Tibial nerve (tissue), 4 donors: Measurements from ENCODE around the gene PAFAH1B2. TPM values are rescaled to one million over a fixed set of nuclear protein-coding genes. Genes with fewer than 3 reads are reported as not detected.
"Not testable (repeated sequence)": the region's sequence is repeated elsewhere in the genome, so short reads cannot be mapped to it uniquely, and the experiment has no call there.

Experiments
- DNase-seq, 2 donors: peaks; one replicate each; pipeline ENCODE4 v3.0.0-alpha.2; 2019; ENCODE audit warnings: low spot score in 2 of 2
- H3K27ac ChIP-seq, 4 donors: fragments of 200-600 bp; sonication (generic) in 3 of 4; one replicate each; pipeline ENCODE4 v1.5.1; 2017 to 2019; ENCODE audit warnings: mild to moderate bottlenecking in 1 of 4
- H3K27me3 ChIP-seq, 2 donors: fragments of 200-600 bp; sonication (generic) in 1 of 2; one replicate each; pipeline versions ENCODE4 v1.5.1 to v1.6.0; 2017 to 2019
- H3K36me3 ChIP-seq, 3 donors: fragments of 200-600 bp; sonication (generic); one replicate each; pipeline ENCODE4 v1.5.1; 2018 to 2019
- H3K4me1 ChIP-seq, 4 donors: fragments of 200-600 bp; sonication (generic) in 3 of 4; one replicate each; pipeline ENCODE4 v1.5.1; 2017 to 2019
- H3K4me3 ChIP-seq, 4 donors: fragments of 200-600 bp; sonication (generic) in 3 of 4; one replicate each; pipeline ENCODE4 v1.5.1; 2017 to 2019; ENCODE audit warnings: mild to moderate bottlenecking in 1 of 4, moderate library complexity in 1 of 4
- H3K9me3 ChIP-seq, 4 donors: fragments of 200-600 bp; sonication (generic) in 3 of 4; one replicate each; pipeline ENCODE4 v1.5.1; 2017 to 2019
- EP300 ChIP-seq, 2 donors: sonication (generic); formaldehyde crosslinking; IDR thresholded peaks; one replicate each; pipeline ENCODE4 v1.6.1; 2017; ENCODE audit warnings: antibody characterized with exemption in 2 of 2, mild to moderate bottlenecking in 1 of 2
- POLR2A ChIP-seq, 2 donors: fragments of 450-650 bp; IDR thresholded peaks; one replicate each; pipeline ENCODE4 v1.6.1; 2017; ENCODE audit warnings: antibody characterized with exemption in 2 of 2, mild to moderate bottlenecking in 2 of 2, moderate library complexity in 2 of 2
- WGBS, 2 donors: methylation state at CpG; one replicate each; pipeline ENCODE4 v1.1.5; 2018; 5-methylcytosine and 5-hydroxymethylcytosine counted together
- total RNA-seq, 4 donors: library from RNA; depleted of rRNA; stranded (reverse); fragments of >200 nt; gene quantifications; one replicate each; pipeline ENCODE4 v1.1.0, GENCODE V29; 2016
- TF ChIP-seq, protein P1 (sequence below), 5 experiments: fragments of 200-600 bp in 3 of 5; fragments of 450-650 bp in 2 of 5; sonication (generic) in 3 of 5; IDR thresholded peaks; one replicate each; pipeline ENCODE4 v1.5.1; 2016 to 2019; ENCODE audit warnings: antibody characterized with exemption in 5 of 5, mild to moderate bottlenecking in 3 of 5, moderate library complexity in 2 of 5

Gene PAFAH1B2
- total RNA-seq, 4 donors from 2014 or later, result 96.9 to 125 (median 109) TPM

DNA sequence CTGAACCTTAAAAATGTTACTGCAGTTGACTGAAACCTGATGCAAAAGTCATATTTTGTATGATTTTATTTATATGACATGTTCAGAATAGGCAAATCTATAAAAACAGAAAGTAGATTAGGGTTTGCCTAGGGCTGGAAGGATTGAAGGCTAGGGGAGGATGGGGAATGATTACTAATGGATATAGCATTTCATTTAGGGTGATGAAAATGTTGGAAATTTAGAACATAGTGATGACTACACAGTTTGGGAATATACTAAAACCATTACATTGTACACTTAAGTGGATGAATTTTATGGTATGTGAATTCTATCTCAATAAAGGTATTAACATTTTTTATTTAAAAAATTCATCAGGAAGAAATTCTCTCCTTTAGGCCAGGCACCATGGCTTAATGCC is 22.9 kb upstream of the PAFAH1B2 start:
- H3K36me3 ChIP-seq, result no peaks in the 10 kb centered on the region
- no peak overlapping the region for H3K4me3 ChIP-seq
- no peak overlapping the region for H3K27ac ChIP-seq
- no peak for DNase-seq
- TF ChIP-seq EP300 (IDR thresholded peaks at IDR 0.05) (no peak), POLR2A (IDR thresholded peaks at IDR 0.05) (no peak)
- TF ChIP-seq, protein P1, sequence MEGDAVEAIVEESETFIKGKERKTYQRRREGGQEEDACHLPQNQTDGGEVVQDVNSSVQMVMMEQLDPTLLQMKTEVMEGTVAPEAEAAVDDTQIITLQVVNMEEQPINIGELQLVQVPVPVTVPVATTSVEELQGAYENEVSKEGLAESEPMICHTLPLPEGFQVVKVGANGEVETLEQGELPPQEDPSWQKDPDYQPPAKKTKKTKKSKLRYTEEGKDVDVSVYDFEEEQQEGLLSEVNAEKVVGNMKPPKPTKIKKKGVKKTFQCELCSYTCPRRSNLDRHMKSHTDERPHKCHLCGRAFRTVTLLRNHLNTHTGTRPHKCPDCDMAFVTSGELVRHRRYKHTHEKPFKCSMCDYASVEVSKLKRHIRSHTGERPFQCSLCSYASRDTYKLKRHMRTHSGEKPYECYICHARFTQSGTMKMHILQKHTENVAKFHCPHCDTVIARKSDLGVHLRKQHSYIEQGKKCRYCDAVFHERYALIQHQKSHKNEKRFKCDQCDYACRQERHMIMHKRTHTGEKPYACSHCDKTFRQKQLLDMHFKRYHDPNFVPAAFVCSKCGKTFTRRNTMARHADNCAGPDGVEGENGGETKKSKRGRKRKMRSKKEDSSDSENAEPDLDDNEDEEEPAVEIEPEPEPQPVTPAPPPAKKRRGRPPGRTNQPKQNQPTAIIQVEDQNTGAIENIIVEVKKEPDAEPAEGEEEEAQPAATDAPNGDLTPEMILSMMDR (IDR thresholded peaks at IDR 0.05), result no peak
- H3K9me3 ChIP-seq, result no peaks in the 10 kb centered on the region
- H3K27me3 ChIP-seq, result no peaks in the 10 kb centered on the region
- no peaks in the 10 kb centered on the region for H3K4me1 ChIP-seq

DNA sequence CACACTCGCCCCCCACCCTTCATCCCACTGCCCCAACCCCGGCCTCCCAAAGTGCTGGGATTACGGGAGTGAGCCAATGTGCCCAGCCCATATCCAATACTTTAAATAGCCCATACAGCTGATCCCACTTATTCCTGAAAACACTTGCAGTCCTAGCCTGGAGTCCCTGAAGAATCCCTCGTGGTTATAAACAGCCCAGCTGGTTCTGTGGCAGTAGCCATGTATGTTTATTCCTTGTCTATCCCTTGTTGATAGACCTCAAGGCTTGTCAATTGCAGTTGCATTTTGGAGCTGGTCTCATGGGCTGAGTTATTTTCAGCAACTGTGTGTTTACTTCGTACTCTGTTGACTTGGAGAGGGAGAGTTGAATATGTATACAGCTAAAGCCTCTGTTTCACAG is 21.5 kb upstream of the PAFAH1B2 start:
- no peaks in the 10 kb centered on the region for H3K4me1 ChIP-seq
- WGBS, 2 donors, result 77 to 79% methylated on average over 5 of the region's 5 CpGs

DNA sequence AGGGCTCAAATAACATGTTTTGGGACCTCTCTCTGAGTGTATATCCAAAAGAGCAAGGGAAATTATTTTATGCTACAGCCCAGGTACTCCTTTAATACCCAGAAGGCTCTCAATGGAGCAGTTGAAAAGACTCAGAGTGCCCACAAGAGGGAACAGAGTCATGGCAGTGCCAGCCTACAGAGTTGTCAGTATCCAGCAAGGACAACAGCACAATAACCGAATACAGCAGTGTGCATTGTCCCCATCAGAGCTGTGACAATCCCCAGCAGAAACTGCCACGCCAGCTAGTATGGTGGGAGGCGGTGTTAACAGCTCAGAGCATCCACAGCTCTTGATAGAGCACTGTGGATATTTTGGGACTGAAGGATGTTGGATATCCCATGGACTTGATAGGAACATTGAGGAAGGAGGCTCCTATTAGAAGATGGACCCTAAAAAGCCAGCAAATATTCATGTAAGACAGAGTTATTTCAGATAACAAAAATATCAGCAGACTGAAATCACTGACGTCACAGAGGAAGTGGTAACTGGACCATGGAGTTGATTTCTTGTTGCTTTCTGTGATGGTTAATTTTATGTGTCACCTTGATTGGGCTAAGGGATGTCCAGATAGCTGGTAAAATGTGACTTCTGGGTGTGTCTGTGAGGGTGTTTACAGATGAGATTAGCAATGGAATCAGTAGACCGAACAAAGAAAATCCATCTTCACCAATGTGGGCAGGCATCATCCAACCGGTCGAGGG is 17.7 kb upstream of the PAFAH1B2 start:
- TF ChIP-seq POLR2A (IDR thresholded peaks at IDR 0.05), result no peak
- no peaks in the 10 kb centered on the region for H3K4me1 ChIP-seq
- no peak for DNase-seq
- no peaks in the 10 kb centered on the region for H3K27me3 ChIP-seq
- H3K36me3 ChIP-seq, result no peaks in the 10 kb centered on the region
- H3K9me3 ChIP-seq, result no peaks in the 10 kb centered on the region
- no peak overlapping the region for H3K27ac ChIP-seq
- 67% methylated on average over 7 of the region's 7 CpGs for WGBS, 2 donors
- H3K4me3 ChIP-seq, result no peak overlapping the region

More for the DNA sequence above, 21.5 kb upstream of the PAFAH1B2 start:
- Histone ChIP-seq H3K9me3 (no peaks in the 10 kb centered on the region), H3K27me3 (no peaks in the 10 kb centered on the region), H3K4me3 (no peak overlapping the region), H3K36me3 (no peaks in the 10 kb centered on the region), H3K27ac (no peak overlapping the region)
- TF ChIP-seq, protein P1 (IDR thresholded peaks at IDR 0.05), result no peak
- TF ChIP-seq POLR2A (IDR thresholded peaks at IDR 0.05) (no peak), EP300 (IDR thresholded peaks at IDR 0.05) (no peak)
- DNase-seq, result no peak

DNA sequence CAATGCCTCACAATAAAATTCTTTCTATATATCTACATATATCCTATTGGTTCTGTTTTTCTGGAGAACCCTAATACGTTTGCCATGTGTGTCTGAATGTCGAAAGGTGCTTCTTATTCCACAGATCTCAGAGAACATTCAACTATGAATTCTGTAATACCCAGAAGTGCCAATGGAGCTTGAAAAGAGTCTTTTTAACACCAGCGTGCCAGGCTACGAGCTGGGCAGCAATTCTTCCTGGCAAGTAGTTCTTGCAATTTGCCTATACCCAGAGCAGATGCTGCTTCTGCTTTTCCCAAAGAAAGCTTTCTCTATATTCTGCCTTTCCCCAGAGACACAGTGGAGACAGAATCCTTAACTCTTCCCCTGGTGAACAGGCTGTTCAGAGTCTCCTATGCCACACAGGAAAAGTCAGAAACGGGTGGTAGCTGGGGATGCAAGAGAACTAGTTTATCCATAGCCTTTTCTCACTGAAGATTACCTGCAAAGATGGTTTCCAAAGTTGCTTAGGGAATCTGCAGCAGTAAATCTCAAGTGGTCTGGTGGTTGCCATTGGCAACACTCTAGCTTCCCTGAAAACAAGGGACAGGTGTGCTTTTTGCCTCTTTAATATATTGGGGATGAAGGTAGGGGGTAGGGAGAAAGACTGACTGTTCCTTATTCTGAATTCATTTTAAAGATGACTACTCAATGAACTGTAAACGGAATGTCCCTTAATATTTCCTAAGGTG is 16.8 kb upstream of the PAFAH1B2 start:
- DNase-seq, result no peak
- H3K4me3 ChIP-seq, result no peak overlapping the region
- no peaks in the 10 kb centered on the region for H3K9me3 ChIP-seq
- TF ChIP-seq POLR2A (IDR thresholded peaks at IDR 0.05) (no peak), EP300 (IDR thresholded peaks at IDR 0.05) (no peak)
- TF ChIP-seq, protein P1 (IDR thresholded peaks at IDR 0.05), result no peak
- no peaks in the 10 kb centered on the region for H3K36me3 ChIP-seq
- no peaks in the 10 kb centered on the region for H3K4me1 ChIP-seq
- no peak overlapping the region for H3K27ac ChIP-seq
- 74 to 82% methylated on average over 6 of the region's 6 CpGs for WGBS, 2 donors
- H3K27me3 ChIP-seq, result no peaks in the 10 kb centered on the region

- 80 to 82% methylated on average over 4 of the region's 4 CpGs for WGBS, 2 donors
- DNase-seq, result no peak
- H3K27me3 ChIP-seq, result no peaks in the 10 kb centered on the region
- H3K9me3 ChIP-seq, result no peaks in the 10 kb centered on the region
- no peak for TF ChIP-seq EP300 (IDR thresholded peaks at IDR 0.05)
- TF ChIP-seq POLR2A (IDR thresholded peaks at IDR 0.05), result no peak
- TF ChIP-seq, protein P1 (IDR thresholded peaks at IDR 0.05), result no peak
- H3K36me3 ChIP-seq, result no peaks in the 10 kb centered on the region
- no peak overlapping the region for H3K27ac ChIP-seq
- no peaks in the 10 kb centered on the region for H3K4me1 ChIP-seq
- H3K4me3 ChIP-seq, result no peak overlapping the region
Measured at GRCh38 chr11:117128289-117128688, 15.8 kb upstream of the PAFAH1B2 start.

DNA sequence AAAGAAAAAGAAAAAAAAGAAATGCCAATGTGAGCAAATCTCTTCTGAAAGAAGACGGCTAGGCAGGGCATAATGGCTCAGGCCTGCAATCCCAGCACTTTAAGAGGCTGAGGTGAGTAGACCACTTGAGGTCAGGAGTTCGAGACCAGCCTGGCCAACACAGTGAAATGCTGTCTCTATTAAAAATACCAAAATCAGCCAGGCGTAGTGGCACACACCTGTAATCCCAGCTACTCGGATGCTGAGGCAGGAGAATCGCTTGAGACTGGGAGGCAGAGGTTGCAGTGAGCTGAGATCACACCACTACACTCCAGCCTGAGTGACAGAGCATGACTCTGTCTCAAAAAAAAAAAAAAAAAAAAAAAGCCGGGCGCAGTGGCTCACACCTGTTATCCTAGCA is 13.7 kb upstream of the PAFAH1B2 start:
- H3K36me3 ChIP-seq, H3K27me3 ChIP-seq, DNase-seq, H3K4me3 ChIP-seq, H3K27ac ChIP-seq, H3K9me3 ChIP-seq, H3K4me1 ChIP-seq: not testable (repeated sequence)
- WGBS, 2 donors, result 93 to 95% methylated on average over 7 of the region's 7 CpGs
